Ascending aorta (tissue), 2 donors: ENCODE results near the gene MRPS31. TPM values are rescaled to one million over a fixed set of nuclear protein-coding genes. Genes with fewer than 3 reads are reported as not detected.

ENCODE experiments used
- DNase-seq, 2 donors: peaks; one replicate each; pipeline ENCODE4 v3.0.0-alpha.2; 2019; ENCODE audit warnings: low spot score in 2 of 2
- H3K27ac ChIP-seq, 2 donors: fragments of 200-600 bp; sonication (generic); one replicate each; pipeline ENCODE4 v1.5.1; 2016 to 2017; ENCODE audit warnings: mild to moderate bottlenecking in 1 of 2
- H3K27me3 ChIP-seq: fragments of 200-600 bp; sonication (generic); one replicate; pipeline ENCODE4 v1.5.1; 2017
- H3K36me3 ChIP-seq, 2 donors: fragments of 200-600 bp; sonication (generic); one replicate each; pipeline ENCODE4 v1.5.1; 2016
- H3K4me1 ChIP-seq, 2 donors: fragments of 200-600 bp; sonication (generic); one replicate each; pipeline ENCODE4 v1.5.1; 2016 to 2017; ENCODE audit warnings: mild to moderate bottlenecking in 1 of 2
- H3K4me3 ChIP-seq, 2 donors: fragments of 200-600 bp; sonication (generic); one replicate each; pipeline ENCODE4 v1.5.1; 2016 to 2017; ENCODE audit warnings: mild to moderate bottlenecking in 1 of 2
- H3K9me3 ChIP-seq, 2 donors: fragments of 200-600 bp; sonication (generic); one replicate each; pipeline ENCODE4 v1.5.1; 2016
- intact Hi-C: fragments of 100-400 bp; cut with DNase I; formaldehyde crosslinking; loops from one replicate; pipeline ENCODE4 v1.15.1; 2023
- total RNA-seq: library from RNA; depleted of rRNA; stranded (reverse); fragments of >200 nt; gene quantifications from one replicate; pipeline ENCODE4 v1.1.0, GENCODE V29; 2016
- TF ChIP-seq, protein P1 (sequence below), 3 experiments: fragments of 200-600 bp in 2 of 3; fragments of 450-650 bp in 1 of 3; sonication (generic) in 2 of 3; IDR thresholded peaks; one replicate each; pipeline ENCODE4 v1.5.1; 2016 to 2019; ENCODE audit warnings: antibody characterized with exemption in 3 of 3, mild to moderate bottlenecking in 1 of 3, moderate library complexity in 1 of 3

The MRPS31 gene
- total RNA-seq, 1 donor from 2014 or later: 22.8 TPM

DNA sequence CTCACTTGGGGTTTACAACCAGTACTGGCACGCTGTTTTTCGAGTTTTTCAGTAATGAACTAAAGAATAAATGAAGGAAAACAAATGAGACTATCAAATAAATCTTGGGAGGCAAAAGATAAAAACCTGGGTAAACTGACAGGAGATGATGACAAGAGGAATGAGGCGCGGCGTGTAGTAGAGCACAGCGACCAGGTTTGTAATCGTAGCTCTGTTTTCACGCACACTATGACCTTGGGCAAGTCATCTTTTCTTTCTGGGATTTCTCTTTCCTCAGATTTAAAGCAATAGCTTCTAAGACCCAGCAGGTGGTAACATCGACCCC, 419 bp downstream of the MRPS31 start:
- TF ChIP-seq, protein P1, sequence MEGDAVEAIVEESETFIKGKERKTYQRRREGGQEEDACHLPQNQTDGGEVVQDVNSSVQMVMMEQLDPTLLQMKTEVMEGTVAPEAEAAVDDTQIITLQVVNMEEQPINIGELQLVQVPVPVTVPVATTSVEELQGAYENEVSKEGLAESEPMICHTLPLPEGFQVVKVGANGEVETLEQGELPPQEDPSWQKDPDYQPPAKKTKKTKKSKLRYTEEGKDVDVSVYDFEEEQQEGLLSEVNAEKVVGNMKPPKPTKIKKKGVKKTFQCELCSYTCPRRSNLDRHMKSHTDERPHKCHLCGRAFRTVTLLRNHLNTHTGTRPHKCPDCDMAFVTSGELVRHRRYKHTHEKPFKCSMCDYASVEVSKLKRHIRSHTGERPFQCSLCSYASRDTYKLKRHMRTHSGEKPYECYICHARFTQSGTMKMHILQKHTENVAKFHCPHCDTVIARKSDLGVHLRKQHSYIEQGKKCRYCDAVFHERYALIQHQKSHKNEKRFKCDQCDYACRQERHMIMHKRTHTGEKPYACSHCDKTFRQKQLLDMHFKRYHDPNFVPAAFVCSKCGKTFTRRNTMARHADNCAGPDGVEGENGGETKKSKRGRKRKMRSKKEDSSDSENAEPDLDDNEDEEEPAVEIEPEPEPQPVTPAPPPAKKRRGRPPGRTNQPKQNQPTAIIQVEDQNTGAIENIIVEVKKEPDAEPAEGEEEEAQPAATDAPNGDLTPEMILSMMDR (IDR thresholded peaks at IDR 0.05): no peak
- Histone ChIP-seq H3K4me3 (peak overlapping the region; percentile 59 to 75), H3K9me3 (no peaks in the 10 kb centered on the region), H3K27ac (peak overlapping the region; percentile 71 to 83), H3K27me3 (no peaks in the 10 kb centered on the region), H3K36me3 (peaks cover 0 to 6% of the 10 kb centered on the region in 2 donors), H3K4me1 (peaks cover 0 to 6% of the 10 kb centered on the region in 2 donors)
- no peak for DNase-seq
- intact Hi-C loops: loop anchor here (2.0 to 10.0 kb wide), 7 partner anchors 154 to 1736 kb away; partner anchors contain the start of genes DGKH, KBTBD7, MTRF1 and NHLRC3

DNA sequence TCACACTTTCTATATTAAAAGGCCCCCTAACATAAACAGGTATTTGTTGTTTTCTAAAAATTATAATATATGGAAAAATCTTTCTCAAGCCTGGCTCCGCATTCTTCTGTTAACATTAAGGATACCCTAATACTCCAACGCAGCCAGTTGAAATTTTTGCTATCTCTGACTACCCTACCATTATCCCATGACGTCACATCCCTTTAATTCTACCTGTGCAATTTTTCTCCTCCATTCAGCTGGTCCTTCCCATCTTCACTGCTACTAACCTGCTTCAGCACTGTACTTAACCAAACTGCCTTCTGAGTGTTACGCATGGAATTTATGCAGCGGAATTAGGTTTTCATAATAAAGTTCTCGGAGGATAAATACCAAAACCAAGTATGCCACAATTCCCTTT, 1.0 kb downstream of the MRPS31 start:
- H3K27me3 ChIP-seq: no peaks in the 10 kb centered on the region
- peaks cover 0 to 6% of the 10 kb centered on the region in 2 donors for H3K4me1 ChIP-seq
- no peaks in the 10 kb centered on the region for H3K9me3 ChIP-seq
- DNase-seq: no peak
- peaks cover 0 to 6% of the 10 kb centered on the region in 2 donors for H3K36me3 ChIP-seq
- peak overlapping the region; percentile 59 to 75 for H3K4me3 ChIP-seq
- intact Hi-C loops: loop anchor here (2.0 to 10.0 kb wide), 7 partner anchors 155 to 1735 kb away; partner anchors contain the start of genes DGKH, KBTBD7, MTRF1 and NHLRC3
- TF ChIP-seq, protein P1 (IDR thresholded peaks at IDR 0.05): no peak
- H3K27ac ChIP-seq: peak overlapping the region in 1 of 2 donors; percentile 71

- H3K4me3 ChIP-seq: no peak overlapping the region
- TF ChIP-seq, protein P1 (IDR thresholded peaks at IDR 0.05): no peak
- no peak overlapping the region for H3K27ac ChIP-seq
- intact Hi-C loops: no loop called here
- no peaks in the 10 kb centered on the region for H3K27me3 ChIP-seq
- H3K36me3 ChIP-seq: peaks cover under 1 to 6% of the 10 kb centered on the region in 2 donors
- no peaks in the 10 kb centered on the region for H3K9me3 ChIP-seq
- H3K4me1 ChIP-seq: peaks cover 0 to 6% of the 10 kb centered on the region in 2 donors
- DNase-seq: no peak
These were observed 5.4 kb downstream of the MRPS31 start for GRCh38 chr13:40765602-40766001.

- intact Hi-C loops: no loop called here
- H3K4me3 ChIP-seq: no peak overlapping the region
- peaks cover 0 to 2% of the 10 kb centered on the region in 2 donors for H3K4me1 ChIP-seq
- H3K27ac ChIP-seq: no peak overlapping the region
- TF ChIP-seq, protein P1 (IDR thresholded peaks at IDR 0.05): no peak
- H3K27me3 ChIP-seq: no peaks in the 10 kb centered on the region
- no peak for DNase-seq
- peaks cover 4 to 11% of the 10 kb centered on the region in 2 donors for H3K36me3 ChIP-seq
- H3K9me3 ChIP-seq: no peaks in the 10 kb centered on the region
These were observed 6.2 kb downstream of the MRPS31 start for GRCh38 chr13:40764587-40765403.

DNA sequence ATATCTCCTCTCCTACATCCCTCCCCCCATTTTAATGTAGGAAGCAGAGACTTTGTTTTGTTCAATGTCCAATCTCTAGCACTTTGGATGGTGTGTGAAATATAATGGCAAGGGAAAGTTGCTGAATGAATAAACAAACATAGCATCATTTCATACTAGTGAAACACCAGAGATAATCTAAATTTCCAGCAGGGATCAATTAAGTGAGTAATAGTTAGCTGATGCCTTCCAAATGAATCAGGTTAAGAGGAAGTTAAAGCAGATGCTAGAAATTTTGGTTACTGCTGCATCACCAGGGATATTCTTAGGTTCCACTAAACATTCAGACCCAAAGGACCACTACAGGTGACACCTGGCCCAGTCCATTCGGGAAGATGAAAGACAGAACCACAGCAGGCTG, 8.1 kb downstream of the MRPS31 start:
- intact Hi-C loops: no loop called here
- Histone ChIP-seq H3K36me3 (peaks cover 9 to 31% of the 10 kb centered on the region in 2 donors), H3K27me3 (no peaks in the 10 kb centered on the region), H3K4me1 (no peaks in the 10 kb centered on the region), H3K4me3 (no peak overlapping the region), H3K27ac (no peak overlapping the region), H3K9me3 (no peaks in the 10 kb centered on the region)
- no peak for DNase-seq
- TF ChIP-seq, protein P1 (IDR thresholded peaks at IDR 0.05): no peak
